ENCODE results near the gene FOXP4.

FOXP4 gene

DNA sequence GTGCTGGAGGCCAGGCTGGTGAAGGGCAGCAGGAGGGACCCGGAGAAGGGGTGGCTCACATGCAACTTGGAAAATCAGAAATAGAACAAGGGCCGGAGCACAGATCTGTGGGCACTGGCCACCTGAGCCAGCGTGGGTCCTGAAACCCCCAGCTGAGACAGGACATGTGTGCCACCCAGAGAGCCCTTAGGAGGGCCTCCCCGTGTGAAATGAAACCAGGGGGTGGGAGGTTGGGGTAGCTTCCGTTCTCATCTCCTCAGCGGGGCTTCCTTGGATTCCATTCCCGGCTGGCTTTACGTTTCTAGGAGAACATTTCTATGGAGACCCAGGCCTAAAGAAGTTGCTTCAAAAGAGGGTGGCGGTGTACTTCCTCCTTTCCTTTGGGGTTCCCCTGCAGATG is 5.7 kb downstream of the FOXP4 start:
- H3K4me3 ChIP-seq (replicated peaks; ENCODE audit: low read depth, low read length), result no peak overlapping the region
- no peak for DNase-seq (ENCODE audit: extremely low read depth, low read depth)
- TF ChIP-seq, protein P1, sequence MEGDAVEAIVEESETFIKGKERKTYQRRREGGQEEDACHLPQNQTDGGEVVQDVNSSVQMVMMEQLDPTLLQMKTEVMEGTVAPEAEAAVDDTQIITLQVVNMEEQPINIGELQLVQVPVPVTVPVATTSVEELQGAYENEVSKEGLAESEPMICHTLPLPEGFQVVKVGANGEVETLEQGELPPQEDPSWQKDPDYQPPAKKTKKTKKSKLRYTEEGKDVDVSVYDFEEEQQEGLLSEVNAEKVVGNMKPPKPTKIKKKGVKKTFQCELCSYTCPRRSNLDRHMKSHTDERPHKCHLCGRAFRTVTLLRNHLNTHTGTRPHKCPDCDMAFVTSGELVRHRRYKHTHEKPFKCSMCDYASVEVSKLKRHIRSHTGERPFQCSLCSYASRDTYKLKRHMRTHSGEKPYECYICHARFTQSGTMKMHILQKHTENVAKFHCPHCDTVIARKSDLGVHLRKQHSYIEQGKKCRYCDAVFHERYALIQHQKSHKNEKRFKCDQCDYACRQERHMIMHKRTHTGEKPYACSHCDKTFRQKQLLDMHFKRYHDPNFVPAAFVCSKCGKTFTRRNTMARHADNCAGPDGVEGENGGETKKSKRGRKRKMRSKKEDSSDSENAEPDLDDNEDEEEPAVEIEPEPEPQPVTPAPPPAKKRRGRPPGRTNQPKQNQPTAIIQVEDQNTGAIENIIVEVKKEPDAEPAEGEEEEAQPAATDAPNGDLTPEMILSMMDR (IDR thresholded peaks at IDR 0.05; ENCODE audit: low read depth, low read length, missing control alignments), result no peak

DNA sequence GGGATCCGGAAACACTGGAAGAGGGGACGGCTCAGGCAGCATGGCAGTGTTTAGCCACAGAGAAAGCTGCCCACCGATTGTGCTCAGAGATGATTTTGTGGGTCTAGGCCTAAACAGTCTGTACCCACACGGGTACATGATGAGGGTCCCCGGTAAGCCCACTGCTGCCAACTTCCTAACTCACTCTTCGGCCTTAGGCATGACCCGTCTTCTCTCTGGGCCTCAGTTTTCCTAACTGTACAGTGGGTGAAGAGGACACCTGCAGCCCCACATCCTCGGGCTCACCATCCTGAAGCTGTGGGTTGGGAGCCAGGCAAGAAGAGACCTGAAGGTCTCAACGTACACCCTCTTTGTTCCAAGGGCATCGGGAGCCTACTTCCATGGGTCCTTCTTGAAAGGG is 6.5 kb downstream of the FOXP4 start:
- DNase-seq (ENCODE audit: extremely low read depth, low read depth), result no peak
- TF ChIP-seq, protein P1 (IDR thresholded peaks at IDR 0.05; ENCODE audit: low read depth, low read length, missing control alignments), result no peak
- no peak overlapping the region for H3K4me3 ChIP-seq (replicated peaks; ENCODE audit: low read depth, low read length)

DNA sequence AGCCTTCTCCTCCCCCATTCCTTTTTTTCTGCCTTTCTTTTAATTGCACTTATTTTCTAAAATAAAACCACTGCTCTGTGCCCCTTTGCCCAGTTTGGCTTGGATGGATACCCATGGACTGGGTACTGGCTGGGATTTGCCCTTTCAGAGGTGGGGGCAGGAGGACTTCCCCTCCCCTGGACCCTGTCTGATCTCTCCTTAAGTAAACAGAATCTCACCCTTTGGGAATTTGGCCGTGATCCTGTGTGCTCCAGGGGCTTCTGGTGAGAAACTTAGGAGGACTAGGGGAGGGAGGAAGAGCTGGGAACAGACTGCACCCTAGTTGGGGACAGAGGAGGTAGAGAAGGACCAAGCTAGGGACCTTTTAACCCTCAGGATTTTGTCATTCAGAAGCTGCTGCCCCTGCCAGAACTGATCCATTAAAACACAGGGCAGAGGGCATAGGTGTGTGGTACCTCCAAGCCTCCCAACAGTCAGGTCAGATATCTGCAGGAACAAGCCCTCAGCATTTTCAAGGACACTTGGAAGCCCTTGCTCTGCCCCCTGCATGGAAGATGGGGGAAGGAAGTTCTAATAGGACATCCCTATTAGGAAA is 7.3 kb downstream of the FOXP4 start:
- TF ChIP-seq, protein P1 (IDR thresholded peaks at IDR 0.05; ENCODE audit: low read depth, low read length, missing control alignments), result no peak
- no peak overlapping the region for H3K4me3 ChIP-seq (replicated peaks; ENCODE audit: low read depth, low read length)
- no peak for DNase-seq (ENCODE audit: extremely low read depth, low read depth)

DNA sequence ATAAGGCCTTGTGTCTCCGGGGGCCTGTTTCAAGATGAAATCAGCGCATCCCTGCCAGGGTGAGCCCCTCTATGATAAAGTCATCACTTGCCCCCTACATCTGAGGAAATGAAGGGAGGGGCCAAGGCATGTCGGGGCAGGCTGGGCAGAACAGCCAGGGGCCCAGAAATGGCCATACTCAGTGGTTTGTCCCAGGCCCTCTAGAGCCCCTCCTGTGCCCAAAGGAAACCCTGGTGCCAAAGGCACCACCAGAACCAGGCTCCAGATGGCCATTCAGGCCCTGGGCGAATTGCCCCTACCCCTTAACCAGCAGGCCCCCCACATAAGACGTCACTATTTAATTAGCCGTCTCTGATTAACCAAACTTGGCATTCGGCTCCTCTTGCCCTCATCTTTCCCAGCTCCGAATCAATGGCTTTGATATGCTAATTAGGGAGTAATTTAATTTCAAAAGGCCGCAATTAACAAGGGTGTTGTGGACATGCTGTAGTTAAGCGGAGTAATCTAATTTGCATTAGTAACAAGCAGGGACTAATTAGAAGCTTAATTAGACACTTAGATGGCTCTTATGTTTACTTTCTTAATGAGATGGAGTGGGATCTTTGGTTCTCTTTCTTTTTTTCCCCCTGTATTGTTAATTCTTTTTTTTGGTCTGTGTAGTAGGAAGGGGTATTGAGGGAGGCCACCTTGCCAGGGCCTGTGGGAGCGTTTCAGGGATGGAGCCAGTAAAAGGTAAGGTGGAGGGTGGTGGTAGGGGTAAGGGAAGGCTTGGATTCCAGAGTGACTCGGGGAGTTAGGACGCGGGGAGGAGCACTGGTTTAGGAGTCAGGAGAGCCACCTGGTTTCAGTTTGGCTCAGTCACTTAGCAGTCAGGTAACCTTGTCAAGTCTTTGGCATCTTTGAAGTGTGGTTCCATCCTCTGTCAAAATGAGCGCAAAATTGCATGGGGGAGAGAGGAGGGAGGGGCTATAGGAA is 9.4 kb downstream of the FOXP4 start:
- H3K4me3 ChIP-seq (replicated peaks; ENCODE audit: low read depth, low read length), result no peak overlapping the region
- DNase-seq (ENCODE audit: extremely low read depth, low read depth), result no peak
- TF ChIP-seq, protein P1 (IDR thresholded peaks at IDR 0.05; ENCODE audit: low read depth, low read length, missing control alignments), result no peak

DNA sequence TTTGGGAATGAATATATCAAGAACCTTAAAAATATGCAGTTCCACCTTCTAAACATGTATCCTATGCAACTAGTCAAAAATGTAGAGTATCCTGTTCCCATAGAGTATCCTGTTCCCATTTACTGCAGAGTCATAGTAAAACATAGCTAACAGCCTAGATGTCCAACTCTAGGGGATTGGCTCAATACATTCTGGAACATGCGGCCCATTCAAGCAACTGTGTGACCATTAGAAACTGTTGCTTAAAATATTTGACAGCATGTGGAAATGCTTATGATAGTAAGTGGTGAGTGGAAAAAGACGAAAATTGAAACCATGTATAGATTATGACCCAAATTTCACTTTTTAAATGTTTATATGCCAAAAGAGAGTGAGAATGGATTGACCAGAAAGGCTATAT is 11.2 kb downstream of the FOXP4 start:
- TF ChIP-seq, protein P1 (IDR thresholded peaks at IDR 0.05; ENCODE audit: low read depth, low read length, missing control alignments), result no peak
- DNase-seq (ENCODE audit: extremely low read depth, low read depth), result no peak
- no peak overlapping the region for H3K4me3 ChIP-seq (replicated peaks; ENCODE audit: low read depth, low read length)

DNA sequence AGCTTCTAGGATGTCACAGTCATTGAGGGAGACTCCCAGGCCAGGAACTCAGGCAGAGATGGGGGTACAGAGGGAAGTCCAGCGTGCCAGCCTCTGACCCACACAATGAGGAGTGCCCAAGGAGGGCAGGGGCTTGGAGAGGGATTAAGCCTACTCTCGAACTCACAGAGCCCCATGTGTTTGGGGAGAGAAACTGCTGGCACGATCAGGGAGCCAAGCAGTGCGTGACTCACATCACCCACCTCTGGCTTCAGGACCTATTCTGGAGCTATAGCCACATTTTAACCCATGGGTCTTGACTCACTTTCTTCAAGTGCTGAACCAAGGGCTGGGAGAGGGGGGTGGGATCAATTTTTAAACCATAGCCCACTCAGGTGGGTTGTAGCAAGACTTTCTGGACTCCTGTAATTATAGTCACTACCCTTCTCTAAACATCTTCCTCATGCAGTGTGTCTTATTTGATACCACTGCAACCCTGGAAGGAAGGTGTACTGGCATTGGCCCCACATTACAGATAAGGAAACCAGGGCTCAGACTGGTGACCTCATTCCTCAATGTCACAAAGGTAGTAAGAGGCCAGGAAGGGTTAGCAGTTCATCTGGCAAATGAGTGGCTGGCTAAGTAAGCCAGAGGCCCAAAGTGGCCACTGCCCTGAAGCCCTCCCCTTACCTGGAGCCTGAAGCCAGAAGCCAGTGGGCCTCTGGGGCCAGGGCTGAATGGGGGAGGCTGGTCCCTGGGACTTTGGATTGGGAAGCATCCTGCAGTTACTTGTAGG is 12.0 kb downstream of the FOXP4 start:
- DNase-seq (ENCODE audit: extremely low read depth, low read depth), result no peak
- TF ChIP-seq, protein P1 (IDR thresholded peaks at IDR 0.05; ENCODE audit: low read depth, low read length, missing control alignments), result no peak
- no peak overlapping the region for H3K4me3 ChIP-seq (replicated peaks; ENCODE audit: low read depth, low read length)

Measured in HFF-Myc (cell line).